Stomach (tissue), 9 donors: ENCODE measurements around the gene GAPVD1. TPM values are rescaled to one million over a fixed set of nuclear protein-coding genes. Genes with fewer than 3 reads are reported as not detected.
A peak's percentile ranks its signal among the peaks of the same experiment; 100 is the strongest.

ENCODE experiments used
- DNase-seq, 2 donors: peaks; one replicate each; pipeline versions ENCODE4 v3.0.0 to v3.0.0-alpha.2; 2013 to 2019
- H3K27ac ChIP-seq, 5 donors: fragments of 200-600 bp in 4 of 5; sonication (generic) in 4 of 5; one replicate each; pipeline ENCODE4 v1.5.1; 2013 to 2019; ENCODE audit warnings: mild to moderate bottlenecking in 1 of 5, moderate library complexity in 1 of 5
- H3K27me3 ChIP-seq, 3 donors: fragments of 200-600 bp; sonication (generic); one replicate each; pipeline ENCODE4 v1.5.1; 2017 to 2019; ENCODE audit warnings: mixed run types in 1 of 3
- H3K36me3 ChIP-seq, 4 donors: fragments of 200-600 bp; sonication (generic); 1 replicate in 3 of 4; 2 replicates in 1 of 4; pipeline ENCODE4 v1.5.1; 2016 to 2019
- H3K4me1 ChIP-seq, 4 donors: fragments of 200-600 bp; sonication (generic); one replicate each; pipeline ENCODE4 v1.5.1; 2016 to 2019
- H3K4me3 ChIP-seq, 4 donors: fragments of 200-600 bp; sonication (generic) in 3 of 4; one replicate each; pipeline ENCODE4 v1.5.1; 2016 to 2019; ENCODE audit warnings: mild to moderate bottlenecking in 1 of 4
- H3K9me3 ChIP-seq, 4 donors: fragments of 200-600 bp; sonication (generic); one replicate each; pipeline ENCODE4 v1.5.1; 2016 to 2019
- EP300 ChIP-seq: sonication (generic); formaldehyde crosslinking; IDR thresholded peaks from one replicate; pipeline ENCODE4 v1.6.1; 2017; ENCODE audit warnings: antibody characterized with exemption
- POLR2A ChIP-seq, 4 donors: fragments of 450-650 bp; IDR thresholded peaks; one replicate each; pipeline ENCODE4 v1.6.1; 2016; ENCODE audit warnings: antibody characterized with exemption in 4 of 4, control low read depth in 2 of 4, mild to moderate bottlenecking in 1 of 4, moderate library complexity in 1 of 4
- POLR2AphosphoS5 ChIP-seq, 3 donors: sonication (generic); formaldehyde crosslinking; IDR thresholded peaks; one replicate each; pipeline ENCODE4 v1.6.1; 2016; ENCODE audit warnings: antibody characterized with exemption in 3 of 3
- WGBS, 5 donors: extraction: QIAGEN DNeasy Blood & Tissue Kit in 3 of 5; methylation state at CpG; one replicate each; pipeline versions ENCODE4 v1.1.5 to v1.1.7; 2013 to 2018; 5-methylcytosine and 5-hydroxymethylcytosine counted together
- intact Hi-C: fragments of 100-400 bp; cut with DNase I; formaldehyde crosslinking; loops from one replicate; pipeline ENCODE4 v1.15.1; 2023; ENCODE audit warnings: low total_unique reads
- polyA plus RNA-seq, 3 donors: library from polyadenylated mRNA; stranded (reverse); fragments of 200-250 nt; gene quantifications; one replicate each; pipeline ENCODE4 v1.2.3, GENCODE V29; 2013
- total RNA-seq, 5 donors: library from RNA; depleted of rRNA; stranded (reverse); fragments of >200 nt; gene quantifications; one replicate each; pipeline versions ENCODE4 v1.1.0 to v1.2.3, GENCODE V29; 2014 to 2016
- TF ChIP-seq, protein P1 (sequence below), 7 experiments: fragments of 450-650 bp in 4 of 7; fragments of 200-600 bp in 3 of 7; sonication (generic) in 3 of 7; IDR thresholded peaks; one replicate each; pipeline ENCODE4 v1.5.1; 2016 to 2019; ENCODE audit warnings: antibody characterized with exemption in 7 of 7, control low read depth in 2 of 7, mild to moderate bottlenecking in 1 of 7
- donor health status: healthy with polysubstance abuse.
- donor health status: Bipolar disorder and iron deficiency.
- donor health status: healthy.

GAPVD1 gene
- total and polyA plus RNA-seq, 8 donors = 3.9 to 140 (median 26.2) TPM

- WGBS, 5 donors = 17 to 21% (median 18%) methylated on average over 27 of the region's 27 CpGs
- TF ChIP-seq POLR2A (IDR thresholded peaks at IDR 0.05) (no peak), POLR2AphosphoS5 (IDR thresholded peaks at IDR 0.05) (no peak), EP300 (no peak)
- TF ChIP-seq, protein P1, sequence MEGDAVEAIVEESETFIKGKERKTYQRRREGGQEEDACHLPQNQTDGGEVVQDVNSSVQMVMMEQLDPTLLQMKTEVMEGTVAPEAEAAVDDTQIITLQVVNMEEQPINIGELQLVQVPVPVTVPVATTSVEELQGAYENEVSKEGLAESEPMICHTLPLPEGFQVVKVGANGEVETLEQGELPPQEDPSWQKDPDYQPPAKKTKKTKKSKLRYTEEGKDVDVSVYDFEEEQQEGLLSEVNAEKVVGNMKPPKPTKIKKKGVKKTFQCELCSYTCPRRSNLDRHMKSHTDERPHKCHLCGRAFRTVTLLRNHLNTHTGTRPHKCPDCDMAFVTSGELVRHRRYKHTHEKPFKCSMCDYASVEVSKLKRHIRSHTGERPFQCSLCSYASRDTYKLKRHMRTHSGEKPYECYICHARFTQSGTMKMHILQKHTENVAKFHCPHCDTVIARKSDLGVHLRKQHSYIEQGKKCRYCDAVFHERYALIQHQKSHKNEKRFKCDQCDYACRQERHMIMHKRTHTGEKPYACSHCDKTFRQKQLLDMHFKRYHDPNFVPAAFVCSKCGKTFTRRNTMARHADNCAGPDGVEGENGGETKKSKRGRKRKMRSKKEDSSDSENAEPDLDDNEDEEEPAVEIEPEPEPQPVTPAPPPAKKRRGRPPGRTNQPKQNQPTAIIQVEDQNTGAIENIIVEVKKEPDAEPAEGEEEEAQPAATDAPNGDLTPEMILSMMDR (IDR thresholded peaks at IDR 0.05) = no peak
- H3K4me1 ChIP-seq = peaks cover 23 to 50% (median 38%) of the 10 kb centered on the region in 4 donors
- H3K36me3 ChIP-seq = peaks cover 22 to 32% (median 27%) of the 10 kb centered on the region in 4 donors
- H3K27me3 ChIP-seq = no peaks in the 10 kb centered on the region
- no peaks in the 10 kb centered on the region for H3K9me3 ChIP-seq
- intact Hi-C loops = no loop called here
- H3K27ac ChIP-seq = peak overlapping the region; percentile 84 to 97 (median 96)
- peak; percentile 27 to 72 for DNase-seq
- peak overlapping the region; percentile 73 to 93 (median 80) for H3K4me3 ChIP-seq
Measured at GRCh38 chr9:125241863-125242739, 19.5 kb upstream of the GAPVD1 start.

DNA sequence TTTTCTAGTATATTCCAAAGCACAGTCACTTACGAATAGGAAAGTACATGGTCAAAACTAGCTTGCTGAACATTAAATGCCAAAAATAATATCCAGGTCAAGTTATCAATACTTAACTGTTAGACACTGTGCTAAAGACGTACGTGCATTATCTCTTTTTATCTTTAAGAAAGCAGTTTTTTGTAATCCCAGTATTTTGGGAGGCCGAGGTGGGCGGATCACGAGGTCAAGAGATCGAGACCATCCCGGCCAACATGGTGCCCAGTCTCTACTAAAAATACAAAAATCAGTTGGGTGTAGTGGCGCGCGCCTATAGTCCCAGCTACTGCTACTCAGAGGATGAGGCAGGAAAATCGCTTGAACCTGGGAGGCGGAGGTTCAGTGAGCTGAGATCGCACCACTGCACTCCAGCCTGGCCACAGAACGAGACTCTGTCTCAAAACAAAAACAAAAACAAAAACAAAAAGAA, 17.8 kb upstream of the GAPVD1 start:
- 91 to 96% (median 94%) methylated on average over 15 of the region's 15 CpGs for WGBS, 5 donors
- no peak for TF ChIP-seq POLR2A (IDR thresholded peaks at IDR 0.05)
- no peak for TF ChIP-seq EP300
- TF ChIP-seq, protein P1 (IDR thresholded peaks at IDR 0.05) = no peak
- TF ChIP-seq POLR2AphosphoS5 (IDR thresholded peaks at IDR 0.05) = no peak
- intact Hi-C loops = no loop called here
- no peaks in the 10 kb centered on the region for H3K27me3 ChIP-seq
- no peaks in the 10 kb centered on the region for H3K9me3 ChIP-seq
- H3K4me3 ChIP-seq = no peak overlapping the region
- DNase-seq = no peak
- peaks cover 5 to 14% (median 10%) of the 10 kb centered on the region in 4 donors for H3K36me3 ChIP-seq
- H3K4me1 ChIP-seq = peaks cover 7 to 33% (median 20%) of the 10 kb centered on the region in 4 donors
- H3K27ac ChIP-seq = no peak overlapping the region

GRCh38 chr9:125246261-125246667, 15.4 kb upstream of the GAPVD1 start:
- no peaks in the 10 kb centered on the region for H3K9me3 ChIP-seq
- peaks cover 0 to 18% (median 10%) of the 10 kb centered on the region in 4 donors for H3K4me1 ChIP-seq
- no peak overlapping the region for H3K4me3 ChIP-seq
- H3K27me3 ChIP-seq = no peaks in the 10 kb centered on the region
- no peaks in the 10 kb centered on the region for H3K36me3 ChIP-seq
- no peak overlapping the region for H3K27ac ChIP-seq
- DNase-seq = no peak
- intact Hi-C loops = no loop called here
- TF ChIP-seq POLR2AphosphoS5 (IDR thresholded peaks at IDR 0.05) = no peak
- TF ChIP-seq, protein P1 (IDR thresholded peaks at IDR 0.05) = no peak
- TF ChIP-seq POLR2A (IDR thresholded peaks at IDR 0.05) = no peak
- no peak for TF ChIP-seq EP300
- 75 to 87% (median 84%) methylated on average over 6 of the region's 6 CpGs for WGBS, 5 donors

- no peak overlapping the region for H3K4me3 ChIP-seq
- no peaks in the 10 kb centered on the region for H3K9me3 ChIP-seq
- no peaks in the 10 kb centered on the region for H3K4me1 ChIP-seq
- no peak for DNase-seq
- TF ChIP-seq EP300 = no peak
- TF ChIP-seq, protein P1 (IDR thresholded peaks at IDR 0.05) = no peak
- TF ChIP-seq POLR2AphosphoS5 (IDR thresholded peaks at IDR 0.05) = no peak
- TF ChIP-seq POLR2A (IDR thresholded peaks at IDR 0.05) = no peak
- H3K27me3 ChIP-seq = no peaks in the 10 kb centered on the region
- no peak overlapping the region for H3K27ac ChIP-seq
- intact Hi-C loops = no loop called here
- no peaks in the 10 kb centered on the region for H3K36me3 ChIP-seq
Measured at GRCh38 chr9:125254231-125254630, 7.4 kb upstream of the GAPVD1 start.
